HG03159 (cell line): ENCODE measurements around the gene MTF1.
"Not testable (repeated sequence)": the region's sequence is repeated elsewhere in the genome, so short reads cannot be mapped to it uniquely, and the experiment has no call there.

ENCODE experiments used
- ATAC-seq: cut with Tn5 transposase; IDR thresholded peaks from one replicate; pipeline ENCODE4 v1.9.1; 2021; ENCODE audit warnings: mild to moderate bottlenecking, moderate library complexity; ENCODE audit not compliant: unreplicated experiment

MTF1 gene

DNA sequence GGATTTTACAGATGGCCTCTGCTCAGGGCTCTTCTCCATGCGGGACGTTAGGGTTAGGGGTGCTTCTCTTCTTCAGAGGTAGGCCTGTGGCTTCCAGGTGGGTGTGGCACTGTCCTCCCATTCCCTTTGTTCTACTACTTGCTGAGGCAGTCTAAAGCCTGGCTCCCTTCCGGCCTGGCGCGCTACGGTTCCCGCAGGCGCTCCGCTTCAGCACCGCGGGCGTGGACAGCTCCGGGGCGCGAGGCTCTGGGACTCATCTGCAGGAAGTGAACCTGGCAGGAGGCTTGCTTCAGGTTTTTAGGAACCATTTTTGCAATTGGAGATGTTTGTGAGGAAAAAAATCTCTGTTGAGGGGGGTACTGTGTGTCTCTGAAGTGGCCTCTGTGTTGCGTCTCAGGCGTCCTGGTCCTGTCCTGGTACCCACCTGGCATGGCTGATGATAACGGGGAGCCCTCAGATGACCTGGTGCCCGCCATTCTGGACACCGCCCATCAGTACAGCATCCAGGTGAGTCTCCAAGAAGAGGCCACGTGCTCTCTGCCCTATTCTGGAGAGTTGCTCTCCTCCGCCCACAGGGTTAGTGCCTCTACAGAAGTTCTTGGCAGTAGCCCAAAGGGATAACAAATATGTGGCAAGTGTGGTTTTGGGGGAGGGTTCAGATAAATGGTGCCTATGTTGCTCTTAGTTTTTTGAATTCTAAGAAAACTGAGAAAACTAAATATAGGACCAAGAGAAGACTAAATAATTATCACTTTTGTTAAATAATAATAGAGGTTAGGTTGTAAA, 63.9 kb downstream of the MTF1 start:
- ATAC-seq, result no peak

GRCh38 chr1:37794372-37795339, 64.7 kb downstream of the MTF1 start:
- no peak for ATAC-seq

DNA sequence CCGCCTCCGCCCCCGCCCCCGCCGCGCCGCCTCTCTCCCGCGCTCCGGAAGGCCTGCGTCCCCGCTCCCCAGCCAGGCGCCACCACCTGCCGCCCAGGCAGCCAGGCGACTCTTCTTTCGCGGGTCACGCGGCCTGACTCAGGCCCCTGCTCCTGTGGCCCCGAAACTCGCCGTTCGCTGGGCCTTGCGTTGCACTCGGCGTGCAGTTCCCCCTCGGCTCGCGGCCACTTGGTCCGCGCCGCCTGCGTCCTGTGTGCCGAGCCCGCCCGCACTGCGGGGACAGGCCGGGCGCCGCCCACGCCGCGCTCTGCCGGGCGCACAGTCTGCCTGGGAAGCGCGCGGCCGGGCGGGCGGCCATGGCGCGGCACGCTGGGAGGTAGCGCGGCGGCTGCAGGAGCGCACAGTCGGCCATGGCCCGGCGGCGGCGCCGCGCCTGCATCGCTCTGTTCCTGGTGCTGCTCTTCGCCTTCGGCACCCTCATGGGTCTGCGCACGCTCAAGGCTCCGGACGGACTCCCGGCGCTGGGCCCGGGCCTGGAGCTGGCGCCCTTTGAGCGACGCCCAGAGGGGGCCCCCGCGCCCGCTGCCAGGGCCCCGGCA, 65.5 kb downstream of the MTF1 start, which contains the start of gene MANEAL:
Gene MANEAL (plus strand): TSS at position 75 of the 599 bp plus-strand sequence. CDS start 336 bp downstream, at position 411.
- no peak for ATAC-seq

DNA sequence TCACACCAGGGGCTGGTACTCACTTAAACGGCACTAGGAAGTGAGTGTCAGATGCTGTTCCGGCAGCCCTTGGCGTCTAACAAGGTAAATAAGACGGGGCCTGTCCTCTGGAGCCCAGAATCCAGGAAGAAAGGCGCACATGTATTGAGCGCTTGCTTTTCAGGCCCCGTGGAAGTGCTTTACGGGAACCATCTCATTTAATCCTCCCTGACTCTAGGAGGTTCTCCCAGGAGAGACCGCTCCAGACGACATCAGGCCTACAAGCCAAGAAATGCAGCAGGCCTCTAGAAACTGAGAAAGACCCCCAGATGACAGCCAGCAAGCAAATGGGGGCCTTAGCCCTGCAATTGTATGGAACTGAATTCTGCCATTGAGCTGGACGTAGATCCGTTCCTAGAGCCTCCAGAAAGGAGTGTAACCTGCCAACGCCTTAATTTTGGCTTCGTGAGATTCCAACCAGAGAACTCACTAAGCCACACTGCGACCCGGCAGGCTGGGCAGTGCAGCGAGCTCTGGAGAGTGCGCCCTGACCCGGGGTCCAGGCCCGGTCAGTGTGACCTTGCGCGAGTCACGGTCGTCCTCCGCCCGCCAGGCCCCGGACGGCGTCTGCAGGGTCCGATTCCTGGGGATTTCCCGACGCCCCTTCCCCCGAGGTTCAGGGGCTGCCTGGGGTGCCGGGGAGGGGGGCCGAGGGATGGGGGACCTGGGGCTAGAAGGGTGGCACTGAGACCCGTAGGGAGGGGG, 66.3 kb downstream of the MTF1 start:
- no peak for ATAC-seq

- no peak for ATAC-seq
Measured at GRCh38 chr1:37782491-37782890, 76.9 kb downstream of the MTF1 start.

GRCh38 chr1:37778654-37779053, 80.7 kb downstream of the MTF1 start:
- no peak for ATAC-seq

DNA sequence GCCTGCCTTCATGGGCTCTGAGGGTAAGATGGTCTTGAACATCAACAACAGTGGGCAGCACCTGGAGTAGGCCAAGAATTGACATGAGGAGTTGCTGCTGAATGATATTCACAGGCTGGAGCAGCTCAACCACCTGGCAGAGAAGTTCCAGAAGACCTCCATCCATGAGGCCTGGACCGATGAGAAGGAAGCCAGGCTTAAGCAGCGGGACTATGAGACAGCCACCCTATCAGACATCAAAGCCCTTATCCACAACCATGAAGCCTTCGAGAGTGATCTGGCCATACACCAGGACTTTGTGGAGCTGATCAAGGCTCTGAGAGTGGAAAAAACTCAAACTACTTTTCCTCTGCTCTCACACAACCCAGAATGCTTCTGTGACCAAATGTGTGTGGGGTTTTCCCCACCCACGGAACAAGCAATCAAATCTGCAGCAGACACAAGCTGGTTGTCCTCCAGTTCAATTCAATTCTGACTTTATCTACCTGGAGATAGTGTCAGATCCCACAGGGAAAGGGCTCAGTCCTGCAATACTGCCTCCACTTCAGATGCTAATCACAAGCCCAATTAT, 82.4 kb downstream of the MTF1 start:
- no peak for ATAC-seq

DNA sequence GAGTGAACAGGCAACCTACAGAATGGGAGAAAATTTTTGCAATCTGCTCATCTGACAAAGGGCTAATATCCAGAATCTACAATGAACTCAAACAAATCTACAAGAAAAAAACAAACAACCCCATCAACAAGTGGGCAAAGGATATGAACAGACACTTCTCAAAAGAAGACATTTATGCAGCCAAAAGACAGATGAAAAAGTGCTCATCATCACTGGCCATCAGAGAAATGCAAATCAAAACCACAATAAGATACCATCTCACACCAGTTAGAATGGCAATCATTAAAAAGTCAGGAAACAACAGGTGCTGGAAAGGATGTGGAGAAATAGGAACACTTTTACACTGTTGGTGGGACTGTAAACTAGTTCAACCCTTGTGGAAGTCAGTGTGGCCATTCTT, 88.0 kb downstream of the MTF1 start:
- ATAC-seq, result not testable (repeated sequence)

GRCh38 chr1:37767488-37767887, 91.9 kb downstream of the MTF1 start:
- no peak for ATAC-seq

DNA sequence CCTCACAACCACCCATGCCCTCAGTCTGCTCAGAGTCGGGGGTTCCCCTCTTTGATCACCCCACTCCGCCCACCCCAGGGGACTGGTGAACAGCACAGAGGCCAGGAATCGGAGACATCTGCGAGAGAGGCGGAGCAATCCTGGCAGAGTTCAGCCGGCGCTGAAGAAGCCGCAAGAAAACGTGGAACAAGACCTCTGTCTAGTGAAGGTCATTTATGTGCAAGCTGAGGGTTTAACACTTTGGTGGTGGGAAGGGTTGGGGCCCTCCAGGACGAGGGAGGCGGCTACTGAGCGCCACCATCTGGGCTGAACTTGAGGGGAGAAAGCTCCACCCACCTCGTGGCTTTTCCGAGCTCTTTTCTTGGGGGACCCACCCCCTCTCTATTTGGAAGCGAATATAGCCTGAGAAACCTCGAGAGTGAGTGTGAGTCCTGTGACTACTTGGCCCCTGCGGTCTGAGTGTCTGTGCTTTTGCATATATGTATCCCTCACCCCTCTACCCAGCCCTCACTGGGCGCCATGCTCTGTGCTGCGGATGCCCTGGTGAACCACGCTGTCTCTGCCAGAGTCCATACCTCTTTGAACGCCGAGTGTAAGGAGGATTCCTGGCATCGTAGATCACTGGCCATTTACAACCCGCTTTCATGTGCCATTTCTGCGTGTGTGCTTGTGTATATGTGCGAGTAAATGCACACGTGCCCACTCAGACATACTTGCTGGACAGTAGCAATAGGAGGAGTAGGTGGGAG, 93.3 kb downstream of the MTF1 start:
- ATAC-seq, result no peak

- ATAC-seq, result no peak
Measured at GRCh38 chr1:37764888-37765441, 94.4 kb downstream of the MTF1 start, which contains the start of gene EPHA10. Gene EPHA10 (minus strand): TSS chr1:37765120. CDS start chr1:37765066, 54 bp downstream.

- no peak for ATAC-seq
Measured at GRCh38 chr1:37764414-37764825, 95.0 kb downstream of the MTF1 start.

DNA sequence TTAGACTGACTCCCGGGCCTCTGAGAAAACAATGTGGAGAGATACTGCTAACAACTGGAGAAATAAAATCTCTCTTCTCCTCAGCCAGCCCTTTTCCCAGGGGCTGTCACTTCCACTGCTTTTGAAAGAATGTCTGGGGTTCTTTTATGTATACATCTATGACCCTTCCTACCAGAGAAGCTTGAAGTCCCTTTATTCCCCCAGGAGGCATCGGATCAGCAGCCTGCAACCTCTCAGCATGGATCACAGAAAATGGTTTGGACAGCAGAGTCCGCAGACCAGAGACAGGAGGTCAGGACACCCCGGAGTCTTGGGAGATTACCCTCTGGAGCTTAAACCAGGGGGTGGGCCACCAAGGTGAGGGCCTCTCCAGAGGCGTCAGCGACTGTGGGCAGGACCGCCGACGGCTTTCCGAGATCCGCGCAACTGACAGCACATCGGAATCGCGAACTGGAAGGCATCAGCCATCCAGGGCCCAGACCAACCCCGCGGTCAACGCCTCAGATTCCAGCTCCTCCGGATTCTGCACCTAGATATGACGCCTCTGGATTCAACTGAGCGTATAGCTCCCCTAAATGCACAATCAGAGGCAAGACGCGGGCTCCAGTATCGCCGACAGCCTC, 95.5 kb downstream of the MTF1 start:
- no peak for ATAC-seq

GRCh38 chr1:37762516-37762915, 96.9 kb downstream of the MTF1 start:
- no peak for ATAC-seq

- no peak for ATAC-seq
Measured at GRCh38 chr1:37761416-37762095, 97.8 kb downstream of the MTF1 start.
